Measurements from ENCODE around the gene ATF7IP. TPM values are rescaled to one million over a fixed set of nuclear protein-coding genes. Genes with fewer than 3 reads are reported as not detected.

ATF7IP gene
- total RNA-seq, 1 experiment from 2014 or later = 25.4 TPM

- in situ Hi-C loops (cut with HindIII; ENCODE audit: low pct_unique_long_range_greater_than_20kb, low sequenced_read_pairs) (no loop called here), intact Hi-C loops (cut with micrococcal nuclease; ENCODE audit: unreplicated experiment) (loop anchor here (10.0 kb wide), 1 partner anchor 115 kb away; no protein-coding TSS in a partner anchor)
- no peaks in the 10 kb centered on the region for H3K36me3 ChIP-seq (ENCODE audit: control insufficient read depth, insufficient read depth, low read length)
- CTCF ChIA-PET = no interaction called here
- H3K4me1 ChIP-seq (ENCODE audit: control insufficient read depth, insufficient read depth, low read length) = peaks cover 7% of the 10 kb centered on the region; the same call in 1 of the 2 replicates
- H3K27ac ChIP-seq (ENCODE audit: low read length) = no peak overlapping the region; the same call in 1 of the 2 replicates
- no peak for TF ChIP-seq SIN3A (IDR thresholded peaks at IDR 0.05; ENCODE audit: borderline replicate concordance, insufficient read depth, low read depth, low read length)
- TF ChIP-seq REST (IDR thresholded peaks at IDR 0.05; ENCODE audit: insufficient read depth in 1 of 2, low read depth in 2 of 2, low read length in 1 of 2) = no peak
- no peak for TF ChIP-seq TCF7L2 (IDR thresholded peaks at IDR 0.05; ENCODE audit: low read depth, low read length)
- no peak for TF ChIP-seq POLR2AphosphoS5 (IDR thresholded peaks at IDR 0.05; ENCODE audit: low read depth, low read length)
- no peak for TF ChIP-seq CTCF (IDR thresholded peaks at IDR 0.05)
- no peak overlapping the region for H3K4me3 ChIP-seq (ENCODE audit: low read depth in 2 of 2, low read length in 2 of 2)
- ATAC-seq (no peak), DNase-seq (ENCODE audit: low read depth, low spot score) (no peak)
- POLR2A ChIA-PET = no interaction called here
- BruUV-seq (replicated peaks) = no TSS peak
- no peaks in the 10 kb centered on the region for H3K9me3 ChIP-seq (ENCODE audit: control insufficient read depth, insufficient read depth, low read depth, low read length)
- H3K27me3 ChIP-seq (ENCODE audit: control insufficient read depth, insufficient read depth, low read length) = no peaks in the 10 kb centered on the region
Observed at GRCh38 chr12:14369311-14369710, 3.8 kb downstream of the ATF7IP start.

GRCh38 chr12:14373217-14373616 lies 7.7 kb downstream of the ATF7IP start:
- peaks cover 7% of the 10 kb centered on the region; the same call in 1 of the 2 replicates for H3K4me1 ChIP-seq (ENCODE audit: control insufficient read depth, insufficient read depth, low read length)
- H3K36me3 ChIP-seq (ENCODE audit: control insufficient read depth, insufficient read depth, low read length) = no peaks in the 10 kb centered on the region
- no peaks in the 10 kb centered on the region for H3K27me3 ChIP-seq (ENCODE audit: control insufficient read depth, insufficient read depth, low read length)
- no TSS peak for BruUV-seq (replicated peaks)
- H3K4me3 ChIP-seq (ENCODE audit: low read depth in 2 of 2, low read length in 2 of 2) = no peak overlapping the region
- H3K27ac ChIP-seq (ENCODE audit: low read length) = peak overlapping the region; percentile 61; the same call in 1 of the 2 replicates
- ATAC-seq = no peak
- POLR2A ChIA-PET = no interaction called here
- in situ Hi-C loops (cut with HindIII; ENCODE audit: low pct_unique_long_range_greater_than_20kb, low sequenced_read_pairs) (no loop called here), intact Hi-C loops (cut with micrococcal nuclease; ENCODE audit: unreplicated experiment) (no loop called here)
- CTCF ChIA-PET = no interaction called here
- H3K9me3 ChIP-seq (ENCODE audit: control insufficient read depth, insufficient read depth, low read depth, low read length) = no peaks in the 10 kb centered on the region
- TF ChIP-seq CTCF (IDR thresholded peaks at IDR 0.05) (no peak), SIN3A (IDR thresholded peaks at IDR 0.05; ENCODE audit: borderline replicate concordance, insufficient read depth, low read depth, low read length) (no peak), POLR2AphosphoS5 (IDR thresholded peaks at IDR 0.05; ENCODE audit: low read depth, low read length) (no peak), TCF7L2 (IDR thresholded peaks at IDR 0.05; ENCODE audit: low read depth, low read length) (no peak), REST (IDR thresholded peaks at IDR 0.05; ENCODE audit: insufficient read depth in 1 of 2, low read depth in 2 of 2, low read length in 1 of 2) (no peak)
- no peak for DNase-seq (ENCODE audit: low read depth, low spot score)
